ENCODE data around the gene AXIN1. TPM values are rescaled to one million over a fixed set of nuclear protein-coding genes. Genes with fewer than 3 reads are reported as not detected.
"Not testable (repeated sequence)": the region's sequence is repeated elsewhere in the genome, so short reads cannot be mapped to it uniquely, and the experiment has no call there.

Gene AXIN1
- total RNA-seq, 1 donor = 35.8 TPM

DNA sequence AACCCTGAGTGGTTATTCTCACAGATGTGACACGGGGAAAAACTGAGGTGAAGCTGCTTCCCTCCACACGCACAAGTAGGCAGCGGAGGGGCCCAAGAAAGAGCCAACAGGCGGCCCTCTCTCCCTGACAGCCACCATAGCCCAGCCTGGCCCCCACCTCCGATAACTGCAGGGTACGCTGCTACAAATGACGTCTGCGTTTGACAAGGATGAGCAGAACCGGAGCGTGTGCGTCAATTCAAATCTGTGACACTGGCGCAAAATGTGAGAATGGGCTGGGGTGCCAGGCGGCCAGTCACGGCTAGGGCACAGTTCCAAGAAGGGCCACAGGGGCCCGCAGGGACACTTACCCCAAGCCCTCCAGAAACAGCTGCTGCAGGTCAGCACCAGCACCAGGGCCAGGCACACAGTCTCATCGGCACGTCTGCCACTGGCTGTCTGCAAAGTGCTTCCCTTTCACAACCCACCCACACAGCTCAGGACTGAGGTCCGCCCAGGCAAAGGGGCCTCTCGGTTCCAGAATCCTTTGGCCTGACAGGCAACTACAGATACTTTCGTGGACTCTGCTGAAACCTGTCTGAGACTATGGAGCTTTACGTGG is 14.4 kb downstream of the AXIN1 start:
- Histone ChIP-seq H3K4me3 (ENCODE audit: low read length) (no peak overlapping the region), H3K9me3 (ENCODE audit: low read depth, low read length) (no peaks in the 10 kb centered on the region), H3K27me3 (ENCODE audit: insufficient read depth, low read length) (no peaks in the 10 kb centered on the region), H3K4me1 (ENCODE audit: insufficient read depth, low read length) (peaks cover 86% of the 10 kb centered on the region)

DNA sequence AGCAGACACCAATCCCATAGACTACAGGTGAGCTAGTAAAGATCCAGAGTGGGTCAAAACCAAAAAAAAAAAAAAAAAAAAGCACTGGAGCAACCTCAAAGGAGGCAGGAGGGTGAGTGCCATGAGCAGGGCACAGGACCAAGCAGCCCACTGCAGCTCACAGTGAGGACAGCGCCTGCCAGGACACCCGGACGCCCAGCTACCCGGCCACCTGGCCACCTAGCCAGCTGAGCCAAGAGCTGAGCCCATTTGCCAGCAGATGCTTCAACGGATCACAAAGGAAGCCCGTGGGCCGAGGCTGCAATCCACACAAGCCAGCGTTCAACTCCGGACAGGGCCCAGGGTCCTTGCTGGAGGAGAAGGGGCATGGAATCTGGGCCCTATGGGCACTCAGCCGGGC is 15.1 kb downstream of the AXIN1 start:
- Histone ChIP-seq H3K9me3 (ENCODE audit: low read depth, low read length) (no peaks in the 10 kb centered on the region), H3K4me1 (ENCODE audit: insufficient read depth, low read length) (peaks cover 80% of the 10 kb centered on the region), H3K27me3 (ENCODE audit: insufficient read depth, low read length) (no peaks in the 10 kb centered on the region), H3K4me3 (ENCODE audit: low read length) (no peak overlapping the region)

DNA sequence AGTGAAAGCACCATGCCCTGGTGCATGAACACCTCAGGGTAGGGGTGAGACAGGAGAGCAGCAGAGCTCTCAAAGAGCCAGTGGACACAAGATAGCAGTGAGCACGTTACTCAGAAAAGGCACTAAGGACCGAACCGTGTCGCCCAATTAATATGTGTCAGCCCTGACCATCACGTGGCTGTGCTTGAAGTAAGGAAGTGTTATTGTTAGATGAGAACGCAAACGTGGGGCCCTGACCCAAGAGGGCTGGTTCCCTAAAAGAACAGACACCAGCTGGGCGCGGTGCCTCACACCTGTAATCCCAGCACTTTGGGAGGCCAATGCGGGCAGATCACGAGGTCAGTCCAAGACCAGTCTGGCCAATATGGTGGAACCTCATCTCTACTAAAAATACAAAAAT is 16.3 kb downstream of the AXIN1 start:
- Histone ChIP-seq H3K9me3 (ENCODE audit: low read depth, low read length) (no peaks in the 10 kb centered on the region), H3K4me1 (ENCODE audit: insufficient read depth, low read length) (peaks cover 83% of the 10 kb centered on the region), H3K27me3 (ENCODE audit: insufficient read depth, low read length) (no peaks in the 10 kb centered on the region), H3K4me3 (ENCODE audit: low read length) (no peak overlapping the region)

DNA sequence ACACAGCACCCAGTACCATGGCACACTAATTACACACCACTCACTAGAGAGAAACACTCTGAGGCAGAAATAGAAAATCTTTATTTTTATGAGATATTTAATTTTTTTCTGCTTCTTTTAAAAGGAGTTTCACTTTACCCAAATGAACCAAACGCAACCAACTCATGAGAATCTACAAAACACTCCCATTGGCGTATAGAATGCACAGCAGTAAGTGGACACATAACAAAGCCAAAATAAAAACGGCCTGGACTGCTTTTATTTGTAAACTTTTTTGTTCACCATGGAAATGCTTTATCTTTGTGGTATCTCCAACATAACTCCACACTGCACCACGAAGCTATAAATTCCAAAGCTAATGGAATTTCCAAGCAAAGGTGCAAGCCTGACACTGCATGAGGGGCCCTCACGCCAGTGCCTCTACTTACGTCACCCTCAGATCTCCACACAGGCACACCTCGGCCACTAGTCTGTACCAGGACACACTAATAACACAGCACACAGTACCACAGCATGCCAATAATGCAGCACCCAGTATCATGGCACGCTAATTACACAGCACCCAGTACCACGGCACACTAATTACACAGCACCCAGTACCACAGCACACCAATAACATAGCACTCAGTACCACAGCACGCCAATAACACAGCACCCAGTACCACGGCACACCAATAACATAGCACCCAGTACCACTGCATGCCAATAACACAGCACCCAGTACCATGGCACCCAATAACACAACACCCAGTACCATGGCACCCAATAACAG is 17.5 kb downstream of the AXIN1 start:
- peaks cover 79% of the 10 kb centered on the region for H3K4me1 ChIP-seq (ENCODE audit: insufficient read depth, low read length)
- not testable (repeated sequence) for H3K4me3 ChIP-seq (ENCODE audit: low read length); H3K27me3 ChIP-seq (ENCODE audit: insufficient read depth, low read length); H3K9me3 ChIP-seq (ENCODE audit: low read depth, low read length)

DNA sequence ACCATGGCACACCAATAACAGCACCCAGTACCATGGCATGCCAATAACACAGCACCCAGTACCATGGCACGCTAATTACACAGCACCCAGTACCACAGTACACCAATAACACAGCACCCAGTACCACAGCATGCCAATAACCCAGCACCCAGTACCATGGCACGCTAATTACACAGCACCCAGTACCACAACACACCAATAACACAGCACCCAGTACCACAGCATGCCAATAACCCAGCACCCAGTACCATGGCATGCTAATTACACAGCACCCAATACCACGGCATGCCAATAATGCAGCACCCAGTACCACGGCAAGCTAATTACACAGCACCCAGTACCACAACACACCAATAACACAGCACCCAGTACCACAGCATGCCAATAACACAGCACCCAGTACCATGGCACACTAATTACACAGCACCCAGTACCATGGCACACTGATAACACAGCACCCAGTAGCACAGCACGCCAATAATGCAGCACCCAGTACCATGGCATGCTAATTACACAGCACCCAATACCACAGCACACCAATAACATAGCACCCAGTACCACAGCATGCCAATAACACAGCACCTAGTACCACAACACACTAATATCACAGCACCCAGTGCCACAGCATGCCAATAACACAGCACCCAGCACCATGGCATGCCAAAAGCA is 18.2 kb downstream of the AXIN1 start:
- H3K9me3 ChIP-seq (ENCODE audit: low read depth, low read length); H3K27me3 ChIP-seq (ENCODE audit: insufficient read depth, low read length); H3K4me3 ChIP-seq (ENCODE audit: low read length): not testable (repeated sequence)
- H3K4me1 ChIP-seq (ENCODE audit: insufficient read depth, low read length) = peaks cover 76% of the 10 kb centered on the region

DNA sequence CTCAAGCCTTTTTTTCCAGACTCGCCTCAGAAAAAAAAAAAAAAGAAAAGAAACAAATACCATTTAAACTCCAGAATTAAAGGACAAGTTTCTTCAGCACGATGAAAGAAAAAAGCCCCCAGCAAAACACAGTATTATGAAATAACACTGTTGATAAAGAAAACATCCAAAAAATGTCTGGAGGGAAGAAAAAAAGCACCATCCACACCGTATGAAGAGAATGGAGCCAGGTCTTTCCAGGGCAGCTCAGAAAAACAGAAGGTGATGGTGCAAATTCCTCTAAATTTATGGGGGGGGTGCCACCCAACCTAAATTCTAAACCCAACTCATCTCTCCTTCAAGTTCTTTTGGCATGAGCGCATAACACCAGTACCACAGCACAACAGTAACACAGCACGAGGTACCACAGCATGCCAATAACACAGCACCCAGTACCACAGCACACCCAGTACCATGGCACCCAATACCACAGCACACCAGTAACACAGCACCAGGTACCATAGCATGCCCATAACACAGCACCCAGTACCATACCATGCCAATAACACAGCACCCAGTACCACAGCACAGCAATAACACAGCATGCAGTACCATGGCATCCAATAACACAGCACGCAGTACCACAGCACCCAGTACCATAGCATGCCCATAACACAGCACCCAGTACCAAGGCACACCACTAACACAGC is 19.0 kb downstream of the AXIN1 start:
- no peaks in the 10 kb centered on the region for H3K27me3 ChIP-seq (ENCODE audit: insufficient read depth, low read length)
- no peaks in the 10 kb centered on the region for H3K9me3 ChIP-seq (ENCODE audit: low read depth, low read length)
- H3K4me3 ChIP-seq (ENCODE audit: low read length) = no peak overlapping the region
- peaks cover 73% of the 10 kb centered on the region for H3K4me1 ChIP-seq (ENCODE audit: insufficient read depth, low read length)

DNA sequence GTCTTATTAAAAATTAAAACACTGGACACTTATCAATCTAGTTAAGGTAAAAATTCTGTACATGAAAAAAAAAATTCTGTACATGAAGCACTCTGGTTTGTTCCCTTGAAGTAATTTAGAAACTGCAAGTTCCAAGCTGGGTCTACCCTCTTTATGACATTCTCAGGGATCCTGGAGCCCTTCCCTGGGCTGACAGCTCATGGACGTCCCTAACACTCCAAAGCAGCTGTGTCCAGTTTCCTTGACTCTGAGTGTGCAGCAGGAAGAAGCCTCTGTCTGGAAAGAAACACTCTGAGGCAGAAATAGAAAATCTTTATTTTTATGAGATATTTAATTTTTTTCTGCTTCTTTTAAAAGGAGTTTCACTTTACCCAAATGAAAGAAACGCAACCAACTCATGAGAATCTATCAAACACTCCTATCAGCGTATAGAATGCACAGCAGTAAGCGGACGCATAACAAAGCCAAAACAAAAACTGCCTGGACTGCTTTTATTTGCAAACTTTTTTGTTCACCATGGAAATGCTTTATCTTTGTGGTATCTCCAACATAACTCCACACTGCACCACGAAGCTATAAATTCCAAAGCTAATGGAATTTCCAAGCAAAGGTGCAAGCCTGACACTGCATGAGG is 21.2 kb downstream of the AXIN1 start:
- not testable (repeated sequence) for H3K4me3 ChIP-seq (ENCODE audit: low read length); H3K9me3 ChIP-seq (ENCODE audit: low read depth, low read length); H3K27me3 ChIP-seq (ENCODE audit: insufficient read depth, low read length)
- peaks cover 75% of the 10 kb centered on the region for H3K4me1 ChIP-seq (ENCODE audit: insufficient read depth, low read length)

DNA sequence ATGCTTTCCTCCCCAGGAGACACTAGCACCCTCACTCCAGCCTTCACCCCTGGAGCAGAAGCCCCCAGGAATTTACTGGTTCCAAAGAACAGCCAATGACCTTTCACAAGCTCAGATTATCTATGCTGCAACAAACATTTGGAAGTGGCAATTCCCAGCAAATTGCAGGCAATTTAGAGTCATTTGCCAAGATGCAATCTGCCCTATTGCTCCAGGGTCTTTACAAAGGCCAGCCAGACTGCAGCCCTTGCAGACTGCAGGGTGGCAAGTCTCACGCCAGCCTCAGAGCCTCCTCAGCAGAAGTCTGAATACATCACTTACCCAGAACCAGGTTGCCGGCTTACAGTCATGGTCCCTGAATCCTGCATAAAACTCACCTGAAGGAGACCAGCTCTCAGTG is 21.8 kb downstream of the AXIN1 start:
- H3K9me3 ChIP-seq (ENCODE audit: low read depth, low read length) = no peaks in the 10 kb centered on the region
- H3K27me3 ChIP-seq (ENCODE audit: insufficient read depth, low read length) = no peaks in the 10 kb centered on the region
- peaks cover 75% of the 10 kb centered on the region for H3K4me1 ChIP-seq (ENCODE audit: insufficient read depth, low read length)
- no peak overlapping the region for H3K4me3 ChIP-seq (ENCODE audit: low read length)

DNA sequence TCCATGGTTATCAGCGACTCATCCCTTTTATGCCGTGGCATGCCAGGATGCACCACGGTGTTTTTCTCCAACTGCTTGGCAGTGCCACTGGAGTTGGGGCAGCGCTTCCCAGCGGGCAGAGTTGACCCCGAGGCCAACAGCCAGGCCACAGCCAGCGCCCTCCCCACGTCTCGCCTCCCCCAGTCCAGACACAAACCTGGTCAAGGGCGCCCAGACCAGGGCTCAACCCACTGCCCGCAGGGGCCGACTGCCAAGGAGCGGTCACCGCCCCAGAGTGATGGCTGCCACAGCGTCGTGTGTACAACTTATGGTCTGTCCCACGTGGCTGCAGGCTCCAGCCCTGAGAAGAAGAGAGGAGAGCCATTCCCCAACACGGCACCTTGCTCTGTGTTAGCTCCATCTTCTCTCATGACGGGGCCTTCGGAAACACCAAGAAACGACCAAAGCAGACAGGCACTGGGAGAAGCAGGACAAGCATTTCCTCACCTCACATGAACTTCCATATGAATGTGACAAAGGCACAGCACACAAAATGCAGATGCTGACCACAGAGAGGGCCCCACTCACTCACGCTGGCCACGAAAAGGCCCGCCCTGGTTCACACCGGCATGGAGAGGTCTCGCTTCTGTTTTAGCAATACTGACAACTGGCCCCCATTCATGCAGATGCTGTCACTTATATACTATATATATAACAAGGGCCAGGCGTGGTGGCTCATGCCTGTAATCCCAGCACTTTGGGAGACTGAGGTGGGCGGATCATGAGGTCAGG is 27.0 kb downstream of the AXIN1 start:
- Histone ChIP-seq H3K9me3 (ENCODE audit: low read depth, low read length) (no peaks in the 10 kb centered on the region), H3K4me1 (ENCODE audit: insufficient read depth, low read length) (peaks cover 76% of the 10 kb centered on the region), H3K4me3 (ENCODE audit: low read length) (peak overlapping the region; percentile 30)

DNA sequence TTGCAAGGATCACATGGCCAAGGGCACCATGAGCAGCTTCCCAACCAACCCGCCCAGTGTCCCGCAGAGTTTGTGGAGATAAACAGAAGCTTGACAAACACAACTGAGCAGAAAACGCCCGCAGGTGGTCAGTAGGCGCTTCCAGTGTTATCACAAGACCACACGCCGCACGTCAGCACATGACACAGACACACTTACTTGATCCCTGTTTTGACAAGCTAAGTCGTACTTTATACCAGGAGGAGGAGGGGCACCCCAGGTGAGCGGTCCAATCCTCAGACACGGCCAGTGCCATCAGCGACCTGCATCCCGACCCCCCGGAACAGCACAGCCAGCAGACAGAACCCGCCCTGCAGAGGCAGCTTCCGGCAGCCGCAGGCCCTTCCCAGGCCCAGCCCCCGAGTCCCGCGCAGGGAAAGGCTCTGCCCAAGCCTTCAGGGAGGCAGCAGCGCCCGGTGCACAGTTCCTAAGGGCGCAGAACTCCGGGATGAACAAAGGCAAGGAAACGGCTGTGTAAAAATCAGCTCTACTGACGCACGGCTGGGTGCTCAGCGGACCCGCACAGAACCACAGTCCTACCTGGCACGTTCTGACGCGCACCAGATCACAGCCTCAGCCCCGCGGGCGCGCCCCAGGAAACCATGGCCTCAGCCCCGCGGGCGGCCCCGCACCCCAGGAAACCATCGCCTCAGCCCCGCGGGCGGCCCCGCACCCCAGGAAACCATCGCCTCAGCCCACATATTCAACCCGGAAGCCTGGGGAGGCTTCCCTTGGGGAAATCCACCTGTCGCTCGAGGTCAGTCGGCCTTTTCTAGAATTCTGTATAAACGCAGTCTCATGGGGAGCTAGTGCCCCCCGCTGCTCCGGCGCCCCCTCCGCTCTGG is 27.8 kb downstream of the AXIN1 start:
- H3K4me3 ChIP-seq (ENCODE audit: low read length) = peak overlapping the region; percentile 30
- no peaks in the 10 kb centered on the region for H3K27me3 ChIP-seq (ENCODE audit: insufficient read depth, low read length)
- H3K9me3 ChIP-seq (ENCODE audit: low read depth, low read length) = no peaks in the 10 kb centered on the region
- H3K4me1 ChIP-seq (ENCODE audit: insufficient read depth, low read length) = peaks cover 69% of the 10 kb centered on the region

More for the DNA sequence above, 27.0 kb downstream of the AXIN1 start:
- no peaks in the 10 kb centered on the region for H3K27me3 ChIP-seq (ENCODE audit: insufficient read depth, low read length)

DNA sequence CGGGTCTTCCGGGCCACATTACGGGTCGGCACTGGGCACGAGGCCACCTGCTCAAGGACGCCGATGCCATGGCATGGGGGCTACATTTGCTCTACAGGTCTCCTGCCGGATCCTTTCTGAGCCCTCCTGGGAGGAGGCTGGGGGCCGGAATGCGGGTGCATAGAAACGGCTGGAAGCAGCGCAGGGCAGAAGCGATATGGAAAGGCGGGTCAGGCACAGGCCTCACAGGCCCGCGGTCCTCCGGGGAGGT is 28.4 kb downstream of the AXIN1 start:
- no peak overlapping the region for H3K4me3 ChIP-seq (ENCODE audit: low read length)
- no peaks in the 10 kb centered on the region for H3K9me3 ChIP-seq (ENCODE audit: low read depth, low read length)
- H3K4me1 ChIP-seq (ENCODE audit: insufficient read depth, low read length) = peaks cover 67% of the 10 kb centered on the region
- H3K27me3 ChIP-seq (ENCODE audit: insufficient read depth, low read length) = no peaks in the 10 kb centered on the region

DNA sequence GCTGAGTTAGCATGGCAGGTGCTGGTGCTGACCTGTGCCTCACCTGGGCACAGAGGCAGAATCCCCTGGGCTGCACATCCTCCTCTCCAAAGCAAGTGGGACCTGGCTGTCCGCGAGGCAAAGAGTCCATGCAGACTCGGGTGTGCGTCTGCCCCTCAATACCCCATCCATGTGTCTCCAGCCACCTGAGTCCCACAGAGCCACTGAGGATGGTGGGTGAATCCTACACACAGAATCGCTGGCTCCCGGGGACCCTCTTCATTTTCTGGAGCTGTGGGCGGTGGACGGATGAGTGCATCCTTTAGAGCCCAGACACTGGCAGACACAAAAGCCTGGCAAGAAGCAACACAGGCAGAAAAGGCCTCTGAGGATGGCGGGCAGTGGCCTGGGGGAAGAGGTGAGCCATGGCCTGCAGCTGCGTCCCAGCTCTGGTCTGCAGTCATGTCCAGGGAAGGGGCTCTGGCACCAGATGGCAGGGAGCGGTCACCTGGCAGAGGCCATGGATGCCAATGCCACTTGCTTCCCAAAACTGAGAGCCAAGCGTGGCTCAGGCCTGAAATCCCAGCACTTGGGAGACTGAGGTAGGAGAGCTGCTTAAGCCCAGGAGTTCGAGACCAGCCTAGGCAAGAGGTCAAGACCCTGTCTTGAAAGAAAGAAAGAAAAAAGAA is 29.9 kb downstream of the AXIN1 start:
- H3K27me3 ChIP-seq (ENCODE audit: insufficient read depth, low read length) = no peaks in the 10 kb centered on the region
- no peak overlapping the region for H3K4me3 ChIP-seq (ENCODE audit: low read length)
- peaks cover 66% of the 10 kb centered on the region for H3K4me1 ChIP-seq (ENCODE audit: insufficient read depth, low read length)
- H3K9me3 ChIP-seq (ENCODE audit: low read depth, low read length) = no peaks in the 10 kb centered on the region

DNA sequence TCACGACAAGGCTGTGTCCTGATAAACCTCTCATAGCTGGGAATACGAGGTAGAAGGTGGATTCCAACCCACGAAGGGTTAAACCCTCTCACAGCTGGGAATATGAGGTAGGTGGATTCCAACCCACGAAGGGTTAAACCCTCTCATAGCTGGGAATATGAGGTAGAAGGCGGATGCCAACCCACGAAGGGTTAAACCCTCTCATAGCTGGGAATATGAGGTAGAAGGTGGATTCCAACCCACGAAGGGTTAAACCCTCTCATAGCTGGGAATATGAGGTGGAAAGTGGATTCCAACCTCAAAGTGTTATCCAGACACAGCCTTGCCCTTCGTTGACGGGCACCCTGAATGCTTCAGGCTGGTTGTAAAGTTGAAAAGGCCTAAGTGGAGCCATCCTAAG is 31.0 kb downstream of the AXIN1 start:
- H3K4me3 ChIP-seq (ENCODE audit: low read length) = no peak overlapping the region
- H3K27me3 ChIP-seq (ENCODE audit: insufficient read depth, low read length) = no peaks in the 10 kb centered on the region
- no peaks in the 10 kb centered on the region for H3K9me3 ChIP-seq (ENCODE audit: low read depth, low read length)
- H3K4me1 ChIP-seq (ENCODE audit: insufficient read depth, low read length) = peaks cover 55% of the 10 kb centered on the region
